Activated naive CD8-positive, alpha-beta T cell treated with anti-CD3 and anti-CD28 coated beads for 36 hours (primary cell): ENCODE results near the gene EFHC1. TPM values are rescaled to one million over a fixed set of nuclear protein-coding genes. Genes with fewer than 3 reads are reported as not detected.
"Not testable (repeated sequence)": the region's sequence is repeated elsewhere in the genome, so short reads cannot be mapped to it uniquely, and the experiment has no call there.

Source experiments
- DNase-seq: peaks from one replicate; pipeline ENCODE4 v3.0.0; 2021
- H3K27ac Mint-ChIP-seq: one replicate; pipeline ENCODE4 v1.8.0; 2022; ENCODE audit warnings: mild to moderate bottlenecking, moderate library complexity, mixed read lengths
- H3K27me3 Mint-ChIP-seq: one replicate; pipeline ENCODE4 v1.8.0; 2022; ENCODE audit warnings: mild to moderate bottlenecking, mixed read lengths
- H3K36me3 Mint-ChIP-seq: one replicate; pipeline ENCODE4 v1.8.0; 2021; ENCODE audit warnings: mild to moderate bottlenecking, mixed read lengths
- H3K4me1 Mint-ChIP-seq: one replicate; pipeline ENCODE4 v1.8.0; 2021; ENCODE audit warnings: mixed read lengths
- H3K4me3 Mint-ChIP-seq: one replicate; pipeline ENCODE4 v1.8.0; 2022; ENCODE audit warnings: mild to moderate bottlenecking, moderate library complexity, mixed read lengths
- H3K9me3 Mint-ChIP-seq: one replicate; pipeline ENCODE4 v1.8.0; 2022; ENCODE audit warnings: mixed read lengths
- total RNA-seq, 2 experiments: library from RNA; stranded (reverse); gene quantifications; one replicate each; pipeline ENCODE4 v1.2.3, GENCODE V29; 2021

The EFHC1 gene
- total RNA-seq, 2 experiments from 2014 or later = 2.8 to 3.1 TPM

GRCh38 chr6:52454556-52454955 lies 34.4 kb downstream of the EFHC1 start:
- Mint-ChIP-seq H3K4me3 (no peak overlapping the region), H3K9me3 (peaks cover 11% of the 10 kb centered on the region), H3K27me3 (no peaks in the 10 kb centered on the region), H3K27ac (no peak overlapping the region), H3K4me1 (no peaks in the 10 kb centered on the region), H3K36me3 (peaks cover 19% of the 10 kb centered on the region)
- DNase-seq = no peak

GRCh38 chr6:52457096-52457495 lies 37.0 kb downstream of the EFHC1 start:
- DNase-seq = no peak
- H3K36me3 Mint-ChIP-seq = peaks cover 5% of the 10 kb centered on the region
- H3K9me3 Mint-ChIP-seq = peaks cover 2% of the 10 kb centered on the region
- H3K4me3 Mint-ChIP-seq = no peak overlapping the region
- H3K4me1 Mint-ChIP-seq = no peaks in the 10 kb centered on the region
- no peaks in the 10 kb centered on the region for H3K27me3 Mint-ChIP-seq
- H3K27ac Mint-ChIP-seq = no peak overlapping the region

GRCh38 chr6:52461194-52461593 lies 41.1 kb downstream of the EFHC1 start:
- DNase-seq, H3K27me3 Mint-ChIP-seq, H3K4me1 Mint-ChIP-seq, H3K4me3 Mint-ChIP-seq, H3K36me3 Mint-ChIP-seq, H3K27ac Mint-ChIP-seq, H3K9me3 Mint-ChIP-seq: not testable (repeated sequence)

- no peaks in the 10 kb centered on the region for H3K27me3 Mint-ChIP-seq
- no peaks in the 10 kb centered on the region for H3K4me1 Mint-ChIP-seq
- H3K36me3 Mint-ChIP-seq = no peaks in the 10 kb centered on the region
Observed at GRCh38 chr6:52474173-52474572, 54.0 kb downstream of the EFHC1 start.

GRCh38 chr6:52475307-52475706 lies 55.2 kb downstream of the EFHC1 start:
- Mint-ChIP-seq H3K9me3 (no peaks in the 10 kb centered on the region), H3K27me3 (no peaks in the 10 kb centered on the region), H3K36me3 (no peaks in the 10 kb centered on the region), H3K4me1 (no peaks in the 10 kb centered on the region), H3K4me3 (no peak overlapping the region), H3K27ac (no peak overlapping the region)
- DNase-seq = no peak

More at GRCh38 chr6:52474173-52474572, 54.0 kb downstream of the EFHC1 start:
- H3K27ac Mint-ChIP-seq = no peak overlapping the region
- no peak overlapping the region for H3K4me3 Mint-ChIP-seq
- no peaks in the 10 kb centered on the region for H3K9me3 Mint-ChIP-seq
- DNase-seq = no peak

GRCh38 chr6:52482903-52483670 lies 62.9 kb downstream of the EFHC1 start:
- no peak overlapping the region for H3K27ac Mint-ChIP-seq
- peaks cover 1% of the 10 kb centered on the region for H3K36me3 Mint-ChIP-seq
- DNase-seq = no peak
- H3K27me3 Mint-ChIP-seq = no peaks in the 10 kb centered on the region
- H3K4me1 Mint-ChIP-seq = no peaks in the 10 kb centered on the region
- H3K9me3 Mint-ChIP-seq = no peaks in the 10 kb centered on the region
- no peak overlapping the region for H3K4me3 Mint-ChIP-seq

- DNase-seq = no peak
- no peaks in the 10 kb centered on the region for H3K4me1 Mint-ChIP-seq
- peaks cover 1% of the 10 kb centered on the region for H3K36me3 Mint-ChIP-seq
- no peaks in the 10 kb centered on the region for H3K9me3 Mint-ChIP-seq
- no peaks in the 10 kb centered on the region for H3K27me3 Mint-ChIP-seq
- H3K4me3 Mint-ChIP-seq = no peak overlapping the region
- H3K27ac Mint-ChIP-seq = no peak overlapping the region
Observed at GRCh38 chr6:52483671-52484003, 63.5 kb downstream of the EFHC1 start.

- DNase-seq = no peak
- H3K27me3 Mint-ChIP-seq = no peaks in the 10 kb centered on the region
- no peaks in the 10 kb centered on the region for H3K9me3 Mint-ChIP-seq
- H3K27ac Mint-ChIP-seq = no peak overlapping the region
- H3K36me3 Mint-ChIP-seq = peaks cover 3% of the 10 kb centered on the region
- H3K4me1 Mint-ChIP-seq = no peaks in the 10 kb centered on the region
- H3K4me3 Mint-ChIP-seq = no peak overlapping the region
Observed at GRCh38 chr6:52489881-52490280, 69.7 kb downstream of the EFHC1 start.

GRCh38 chr6:52491203-52492069 lies 71.3 kb downstream of the EFHC1 start:
- H3K36me3 Mint-ChIP-seq = peaks cover 6% of the 10 kb centered on the region
- no peaks in the 10 kb centered on the region for H3K4me1 Mint-ChIP-seq
- DNase-seq = no peak
- H3K4me3 Mint-ChIP-seq = no peak overlapping the region
- no peak overlapping the region for H3K27ac Mint-ChIP-seq
- H3K27me3 Mint-ChIP-seq = no peaks in the 10 kb centered on the region
- H3K9me3 Mint-ChIP-seq = no peaks in the 10 kb centered on the region

GRCh38 chr6:52493669-52494068 lies 73.5 kb downstream of the EFHC1 start:
- Mint-ChIP-seq H3K27ac (no peak overlapping the region), H3K4me1 (no peaks in the 10 kb centered on the region), H3K27me3 (no peaks in the 10 kb centered on the region), H3K9me3 (no peaks in the 10 kb centered on the region), H3K4me3 (no peak overlapping the region), H3K36me3 (peaks cover 6% of the 10 kb centered on the region)
- no peak for DNase-seq

GRCh38 chr6:52494298-52495072 lies 74.3 kb downstream of the EFHC1 start:
- Mint-ChIP-seq H3K9me3 (no peaks in the 10 kb centered on the region), H3K27me3 (no peaks in the 10 kb centered on the region), H3K4me3 (no peak overlapping the region), H3K4me1 (no peaks in the 10 kb centered on the region), H3K36me3 (peaks cover 6% of the 10 kb centered on the region), H3K27ac (no peak overlapping the region)
- no peak for DNase-seq

- Mint-ChIP-seq H3K36me3 (peaks cover 6% of the 10 kb centered on the region), H3K4me3 (no peak overlapping the region), H3K27me3 (no peaks in the 10 kb centered on the region), H3K27ac (no peak overlapping the region), H3K4me1 (no peaks in the 10 kb centered on the region), H3K9me3 (no peaks in the 10 kb centered on the region)
- no peak for DNase-seq
Observed at GRCh38 chr6:52495922-52496321, 75.8 kb downstream of the EFHC1 start.

GRCh38 chr6:52496631-52497030 lies 76.5 kb downstream of the EFHC1 start:
- H3K4me1 Mint-ChIP-seq = no peaks in the 10 kb centered on the region
- DNase-seq = no peak
- H3K36me3 Mint-ChIP-seq = peaks cover 6% of the 10 kb centered on the region
- no peaks in the 10 kb centered on the region for H3K27me3 Mint-ChIP-seq
- no peak overlapping the region for H3K27ac Mint-ChIP-seq
- H3K9me3 Mint-ChIP-seq = no peaks in the 10 kb centered on the region
- H3K4me3 Mint-ChIP-seq = no peak overlapping the region

- H3K9me3 Mint-ChIP-seq = no peaks in the 10 kb centered on the region
- H3K36me3 Mint-ChIP-seq = peaks cover 6% of the 10 kb centered on the region
- H3K27ac Mint-ChIP-seq = no peak overlapping the region
- H3K27me3 Mint-ChIP-seq = no peaks in the 10 kb centered on the region
- DNase-seq = no peak
- no peaks in the 10 kb centered on the region for H3K4me1 Mint-ChIP-seq
- H3K4me3 Mint-ChIP-seq = no peak overlapping the region
Observed at GRCh38 chr6:52497652-52498408, 77.7 kb downstream of the EFHC1 start.
